ENCODE results near the gene SMTNL2.
A peak's percentile ranks its signal among the peaks of the same experiment; 100 is the strongest.
"Not testable (repeated sequence)": the region's sequence is repeated elsewhere in the genome, so short reads cannot be mapped to it uniquely, and the experiment has no call there.

Gene SMTNL2

GRCh38 chr17:4639301-4640059 is 55.2 kb downstream of the SMTNL2 start:
- peak; percentile 69 for DNase-seq

- DNase-seq = not testable (repeated sequence)
Observed at GRCh38 chr17:4640569-4641188, 56.4 kb downstream of the SMTNL2 start.

- no peak for DNase-seq
Observed at GRCh38 chr17:4641297-4642195, 57.2 kb downstream of the SMTNL2 start, which contains the start of gene ALOX15. ALOX15 (minus strand) TSS chr17:4641678; CDS start chr17:4641651, 27 bp downstream.

- DNase-seq = no peak
Observed at GRCh38 chr17:4642286-4642685, 58.0 kb downstream of the SMTNL2 start.

GRCh38 chr17:4643676-4644075 is 59.3 kb downstream of the SMTNL2 start:
- no peak for DNase-seq

- DNase-seq = no peak
Observed at GRCh38 chr17:4645642-4646041, 61.3 kb downstream of the SMTNL2 start.

GRCh38 chr17:4648741-4649140 is 64.4 kb downstream of the SMTNL2 start:
- DNase-seq = peak; percentile 54

- no peak for DNase-seq
Observed at GRCh38 chr17:4652997-4653396, 68.7 kb downstream of the SMTNL2 start.

- not testable (repeated sequence) for DNase-seq
Observed at GRCh38 chr17:4655933-4656332, 71.6 kb downstream of the SMTNL2 start.

- peak; percentile 74 for DNase-seq
Observed at GRCh38 chr17:4657678-4658077, 73.3 kb downstream of the SMTNL2 start.
